ENCODE results near the gene AGPS.

The AGPS gene

GRCh38 chr2:177397481-177398289 is 5.1 kb downstream of the AGPS start:
- Histone ChIP-seq H3K9me3 (ENCODE audit: control insufficient read depth, insufficient read depth, low read depth, low read length) (no peaks in the 10 kb centered on the region), H3K36me3 (ENCODE audit: control insufficient read depth in 2 of 2, insufficient read depth in 1 of 2, low read length in 2 of 2) (no peaks in the 10 kb centered on the region), H3K4me3 (ENCODE audit: low read depth, low read length) (no peak overlapping the region), H3K27ac (ENCODE audit: extremely low read depth, low read depth, low read length) (no peak overlapping the region), H3K4me1 (ENCODE audit: control insufficient read depth, insufficient read depth, low read length) (peaks cover 5% of the 10 kb centered on the region)
- POLR2A ChIA-PET, result interaction anchor here (0.6 kb wide), 1 partner anchor 370 kb away, joined by 3 read pairs; no protein-coding TSS in a partner anchor
- CTCF ChIA-PET, result interaction anchor here (0.9 kb wide), 1 partner anchor 18 kb away, joined by 6 read pairs; no protein-coding TSS in a partner anchor
- 0 out of 2 replicates have a peak, but pooled peaks have one; percentile 14 for TF ChIP-seq ZBTB7A (tag by site-specific recombination; IDR thresholded peaks at IDR 0.05; ENCODE audit: low read depth)
- no peak for TF ChIP-seq ZNF24 (tag by site-specific recombination; IDR thresholded peaks at IDR 0.05)
- peak; percentile 60; the same call in 1 of the 2 replicates for TF ChIP-seq PRDM6 (tag by site-specific recombination; IDR thresholded peaks at IDR 0.05)
- TF ChIP-seq TRIM28 (IDR thresholded peaks at IDR 0.05; ENCODE audit: borderline replicate concordance, low read length), result 0 out of 2 replicates have a peak, but pooled peaks have one; percentile 31
- TF ChIP-seq ZNF792 (tag by site-specific recombination; IDR thresholded peaks at IDR 0.05), result no peak
- peak; percentile 45; the same call in 1 of the 2 replicates for TF ChIP-seq ZEB2 (tag by site-specific recombination; IDR thresholded peaks at IDR 0.05)
- peak; percentile 73 for TF ChIP-seq ZNF366 (tag by site-specific recombination; conservative IDR thresholded peaks at IDR 0.05)
- peak; percentile 24; the same call in 1 of the 2 replicates for TF ChIP-seq PATZ1 (tag by site-specific recombination; IDR thresholded peaks at IDR 0.05)
- TF ChIP-seq ZSCAN18 (tag by site-specific recombination; IDR thresholded peaks at IDR 0.05), result no peak
- TF ChIP-seq HIC1 (tag by site-specific recombination; IDR thresholded peaks at IDR 0.05), result peak; percentile 39; the same call in 1 of the 2 replicates
- peak; percentile 66 for TF ChIP-seq SETDB1 (IDR thresholded peaks at IDR 0.05; ENCODE audit: insufficient read length, low read length)
- TF ChIP-seq ZNF639 (tag by site-specific recombination; IDR thresholded peaks at IDR 0.05), result no peak
- 0 out of 2 replicates have a peak, but pooled peaks have one; percentile 11 for TF ChIP-seq ZXDB (tag by site-specific recombination; IDR thresholded peaks at IDR 0.05)
- TF ChIP-seq WT1 (tag by site-specific recombination; IDR thresholded peaks at IDR 0.05), result peak; percentile 88
- TF ChIP-seq BCL11A (tag by site-specific recombination; IDR thresholded peaks at IDR 0.05; ENCODE audit: low read depth), result peak; percentile 12; the same call in 1 of the 2 replicates
- TF ChIP-seq HOXD13 (CRISPR knock-in tag; IDR thresholded peaks at IDR 0.05; ENCODE audit: borderline replicate concordance), result peak; percentile 65; the same call in 1 of the 2 replicates
- TF ChIP-seq OSR2 (tag by site-specific recombination; IDR thresholded peaks at IDR 0.05), result peak; percentile 67
- TF ChIP-seq ZNF580 (tag by site-specific recombination; IDR thresholded peaks at IDR 0.05), result no peak

Data from HEK293 (cell line).